GM19395 (cell line): ENCODE data around the gene CHCHD3.
"Not testable (repeated sequence)": the region's sequence is repeated elsewhere in the genome, so short reads cannot be mapped to it uniquely, and the experiment has no call there.

Source experiments
- ATAC-seq: cut with Tn5 transposase; IDR thresholded peaks from one replicate; pipeline ENCODE4 v1.9.1; 2021; ENCODE audit warnings: mild to moderate bottlenecking, moderate library complexity; ENCODE audit not compliant: unreplicated experiment

CHCHD3 gene

DNA sequence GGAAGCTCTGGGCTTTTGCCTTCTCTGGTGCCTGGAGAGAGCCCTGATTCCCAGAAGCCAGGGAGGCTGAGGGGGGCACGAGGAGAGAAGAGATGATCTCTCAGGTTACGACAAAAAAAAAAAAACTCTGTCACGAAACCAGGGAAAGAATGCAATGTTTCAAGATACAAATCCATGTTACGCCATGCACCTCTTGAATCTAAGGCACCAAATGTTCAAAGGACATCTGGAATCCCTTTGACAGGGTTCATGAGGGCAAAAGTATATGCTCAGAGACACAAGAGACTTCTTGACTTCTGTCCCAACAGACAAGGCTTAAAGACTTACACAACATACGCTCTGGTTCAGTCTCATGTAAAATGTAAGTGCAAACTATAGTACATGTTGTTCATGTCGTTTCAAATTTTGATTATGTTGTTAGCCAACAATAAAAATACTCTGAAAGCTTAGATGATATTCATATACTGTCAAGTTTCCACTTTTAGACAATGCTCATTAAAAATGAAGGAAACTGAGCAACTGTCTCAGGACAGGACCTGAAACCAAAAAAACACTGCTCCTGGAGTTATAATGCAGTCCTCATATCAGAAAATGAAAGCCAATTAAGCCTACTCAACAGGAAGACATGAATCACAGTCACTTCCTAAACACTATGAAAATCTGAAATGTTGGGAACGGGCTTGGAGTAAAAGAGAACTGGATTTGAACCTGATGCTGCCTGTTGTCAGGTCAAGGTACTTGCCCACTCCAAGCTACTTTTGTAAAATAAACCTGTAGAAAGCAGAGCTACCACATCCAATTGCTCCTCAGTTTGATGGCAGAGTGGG lies 72.3 kb downstream of the CHCHD3 start:
- no peak for ATAC-seq

DNA sequence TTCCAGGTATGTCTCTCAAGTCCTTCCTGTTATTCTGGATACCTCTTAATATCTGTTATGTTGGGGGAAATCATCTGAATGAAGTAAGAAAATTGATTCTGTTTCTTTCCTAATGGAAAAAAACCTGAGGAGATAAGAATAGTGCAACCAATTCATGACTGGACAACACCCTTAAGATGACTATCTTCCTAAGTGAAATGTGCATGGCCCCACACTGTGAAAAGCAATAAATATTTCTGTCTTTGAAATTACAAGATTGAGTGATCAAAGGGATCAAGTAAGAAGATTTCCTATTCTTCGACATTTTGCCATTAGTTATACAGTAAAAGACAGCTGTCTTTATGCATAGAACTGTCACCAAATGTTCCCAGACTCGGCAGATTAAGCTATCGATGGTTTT lies 73.9 kb downstream of the CHCHD3 start:
- no peak for ATAC-seq

DNA sequence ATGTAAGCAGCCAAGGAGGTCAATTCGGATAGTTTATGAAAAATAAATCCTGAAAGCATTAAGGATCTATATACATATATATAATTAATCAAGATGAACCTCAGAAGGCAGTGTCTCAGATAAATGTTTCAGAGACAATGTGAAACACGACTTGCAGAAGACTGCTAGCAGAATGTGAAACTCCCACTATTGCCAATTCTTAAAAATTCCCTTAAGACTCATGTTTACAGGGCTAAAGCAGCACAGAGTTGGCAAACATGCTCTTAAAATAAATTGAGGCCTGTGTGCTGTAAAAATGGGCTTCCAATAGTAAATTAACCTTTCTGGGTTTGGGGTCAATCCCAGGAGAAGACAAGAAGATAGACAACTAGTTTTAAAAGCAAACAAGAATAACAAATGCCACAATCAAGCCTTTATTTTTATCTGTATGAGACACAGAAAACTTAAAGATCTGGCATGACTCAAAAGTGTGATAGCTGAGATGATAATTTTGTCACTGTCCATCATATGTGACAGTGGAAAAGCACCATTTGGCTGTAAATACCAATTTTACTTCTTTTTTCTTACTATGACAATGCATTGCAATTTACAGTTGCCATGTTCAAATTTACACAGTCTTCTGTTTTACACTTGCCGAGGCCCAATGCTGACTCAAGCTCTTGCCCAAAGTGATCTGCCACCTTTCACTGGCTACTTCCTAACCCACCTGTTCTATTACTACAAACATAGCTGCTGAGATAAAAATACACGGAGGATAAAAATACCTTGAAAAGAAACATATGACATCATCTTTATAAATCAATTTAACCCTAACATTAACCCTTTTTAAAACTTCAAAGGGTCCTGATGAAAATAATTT lies 78.6 kb downstream of the CHCHD3 start:
- no peak for ATAC-seq

DNA sequence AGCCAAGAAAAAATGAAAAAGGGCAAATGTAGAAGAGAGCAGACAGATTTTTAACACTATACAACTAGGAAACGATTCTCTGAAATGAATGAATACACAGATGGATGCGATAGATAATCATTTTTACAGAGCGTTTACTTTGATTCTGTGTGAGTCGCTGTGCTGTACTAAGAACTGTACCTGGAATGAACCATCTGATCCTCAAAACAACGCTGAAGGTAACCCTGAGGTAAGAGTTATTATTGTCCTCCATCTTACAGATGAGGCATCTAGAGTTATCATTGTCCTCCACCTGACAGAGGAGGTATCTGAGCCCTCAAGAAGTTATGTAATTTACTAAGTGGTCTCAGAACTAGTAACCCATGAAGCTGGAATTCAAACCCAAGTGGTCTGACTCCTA lies 80.2 kb downstream of the CHCHD3 start:
- no peak for ATAC-seq

DNA sequence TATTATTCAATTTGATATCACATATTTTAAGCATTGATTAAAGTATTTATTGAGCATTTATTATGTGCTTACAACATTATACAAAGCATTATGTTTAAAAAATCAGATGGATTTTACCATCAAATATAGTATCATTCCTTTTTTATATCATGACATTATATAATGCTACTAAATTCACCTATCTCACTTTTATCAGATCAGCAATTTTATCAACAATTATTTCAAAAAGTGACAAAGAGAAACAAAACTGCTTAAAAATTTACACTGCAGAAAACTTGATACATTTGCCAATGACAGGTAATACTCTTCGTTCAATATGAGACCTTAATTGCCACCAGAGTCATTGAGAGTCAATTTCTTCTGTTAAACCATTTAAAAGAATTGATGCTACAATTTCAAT lies 82.0 kb downstream of the CHCHD3 start:
- no peak for ATAC-seq

DNA sequence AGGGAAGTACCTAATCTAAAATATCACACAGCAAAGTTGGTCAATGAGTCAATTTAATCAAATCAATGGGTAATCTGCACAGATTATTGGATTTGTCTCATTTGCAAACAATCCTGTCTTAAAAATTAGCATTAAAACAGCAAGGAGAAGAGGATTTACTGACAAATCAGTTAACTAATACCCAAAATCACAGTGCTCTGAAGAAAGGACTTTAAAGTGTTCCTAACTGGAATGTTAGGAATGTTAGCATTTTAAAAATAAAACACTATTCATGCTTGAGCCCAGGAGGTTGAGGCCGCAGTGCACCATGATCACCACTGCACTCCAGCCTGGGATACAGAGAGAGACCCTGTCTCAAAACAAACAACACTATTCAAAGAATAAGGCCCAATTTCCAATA lies 83.1 kb downstream of the CHCHD3 start:
- no peak for ATAC-seq

DNA sequence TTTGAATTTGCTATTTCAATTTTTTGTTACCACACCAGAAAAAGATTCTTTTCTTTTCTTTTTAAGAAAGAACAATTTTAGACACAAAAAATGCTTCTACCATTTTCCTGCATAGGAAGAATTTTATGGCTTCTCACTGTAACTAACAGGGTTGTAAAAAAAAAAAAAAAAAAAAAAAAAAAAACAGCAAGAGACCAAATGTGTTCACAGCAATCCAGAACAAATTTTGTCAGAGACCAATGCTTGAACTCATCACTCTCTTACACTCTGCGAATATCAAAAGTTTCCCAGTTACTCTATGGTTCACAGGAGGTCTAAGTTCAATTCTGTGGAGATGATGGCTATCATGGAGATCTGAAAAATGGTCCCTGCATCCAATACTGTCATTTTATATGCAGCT lies 84.4 kb downstream of the CHCHD3 start:
- no peak for ATAC-seq

DNA sequence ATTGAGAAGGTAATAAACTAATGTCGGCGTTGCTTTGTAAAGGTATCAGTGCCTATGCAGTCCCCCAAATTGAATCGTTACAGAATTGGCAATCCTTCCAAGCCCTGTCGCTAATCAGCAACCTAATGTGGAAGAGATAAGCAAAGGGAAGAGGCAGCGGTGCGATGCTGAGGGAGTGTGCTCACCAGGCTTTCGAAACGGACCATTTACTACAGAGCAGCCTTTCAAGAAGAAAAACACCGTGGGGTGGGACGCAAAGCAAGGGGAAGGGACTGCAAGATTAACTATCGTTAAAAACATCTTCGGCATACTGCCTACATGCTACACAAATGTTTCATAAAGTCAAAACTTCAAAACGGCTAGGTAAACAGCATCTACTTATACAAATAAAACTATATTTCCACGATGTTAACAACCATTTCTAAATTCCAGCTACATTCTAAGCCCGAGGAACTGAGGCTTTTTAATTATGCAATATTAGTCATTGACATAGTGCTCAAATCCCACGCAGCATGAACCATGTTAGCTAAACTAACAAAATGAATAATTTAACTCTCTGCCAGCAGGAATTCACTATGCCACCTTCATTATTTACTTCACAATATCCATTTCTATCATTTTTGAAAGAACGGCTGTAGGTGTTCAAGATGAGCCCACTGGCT lies 85.2 kb downstream of the CHCHD3 start:
- no peak for ATAC-seq

DNA sequence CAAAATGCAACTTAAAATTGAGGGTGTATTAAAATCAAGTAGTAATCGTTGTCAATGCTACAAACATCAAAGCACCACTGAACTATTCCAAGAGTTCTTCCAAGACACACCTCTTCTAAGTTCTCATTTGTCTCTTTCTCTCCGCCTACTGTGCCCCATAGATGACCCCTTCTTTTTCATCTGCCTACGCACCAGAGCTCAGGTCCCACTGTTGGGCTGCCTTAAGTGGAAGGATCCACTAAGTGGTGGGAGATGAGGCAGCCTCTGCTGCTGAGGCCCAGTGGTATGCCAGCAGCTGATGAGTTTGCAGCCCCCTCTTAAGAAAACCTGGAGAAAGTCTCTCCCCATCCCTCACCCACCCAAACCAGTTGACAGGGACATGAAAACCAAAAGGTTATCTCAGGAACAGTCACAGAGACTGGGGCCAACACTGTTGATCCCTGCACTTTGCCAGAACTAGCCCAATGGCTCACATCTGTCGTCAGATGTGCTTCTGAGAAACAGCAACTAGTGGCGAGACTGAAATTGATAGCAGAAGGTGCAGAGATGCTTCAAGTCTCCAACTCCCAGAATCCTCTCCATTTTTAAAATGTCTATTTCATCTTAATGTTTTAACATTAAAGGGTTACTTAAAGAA lies 88.4 kb downstream of the CHCHD3 start:
- no peak for ATAC-seq

DNA sequence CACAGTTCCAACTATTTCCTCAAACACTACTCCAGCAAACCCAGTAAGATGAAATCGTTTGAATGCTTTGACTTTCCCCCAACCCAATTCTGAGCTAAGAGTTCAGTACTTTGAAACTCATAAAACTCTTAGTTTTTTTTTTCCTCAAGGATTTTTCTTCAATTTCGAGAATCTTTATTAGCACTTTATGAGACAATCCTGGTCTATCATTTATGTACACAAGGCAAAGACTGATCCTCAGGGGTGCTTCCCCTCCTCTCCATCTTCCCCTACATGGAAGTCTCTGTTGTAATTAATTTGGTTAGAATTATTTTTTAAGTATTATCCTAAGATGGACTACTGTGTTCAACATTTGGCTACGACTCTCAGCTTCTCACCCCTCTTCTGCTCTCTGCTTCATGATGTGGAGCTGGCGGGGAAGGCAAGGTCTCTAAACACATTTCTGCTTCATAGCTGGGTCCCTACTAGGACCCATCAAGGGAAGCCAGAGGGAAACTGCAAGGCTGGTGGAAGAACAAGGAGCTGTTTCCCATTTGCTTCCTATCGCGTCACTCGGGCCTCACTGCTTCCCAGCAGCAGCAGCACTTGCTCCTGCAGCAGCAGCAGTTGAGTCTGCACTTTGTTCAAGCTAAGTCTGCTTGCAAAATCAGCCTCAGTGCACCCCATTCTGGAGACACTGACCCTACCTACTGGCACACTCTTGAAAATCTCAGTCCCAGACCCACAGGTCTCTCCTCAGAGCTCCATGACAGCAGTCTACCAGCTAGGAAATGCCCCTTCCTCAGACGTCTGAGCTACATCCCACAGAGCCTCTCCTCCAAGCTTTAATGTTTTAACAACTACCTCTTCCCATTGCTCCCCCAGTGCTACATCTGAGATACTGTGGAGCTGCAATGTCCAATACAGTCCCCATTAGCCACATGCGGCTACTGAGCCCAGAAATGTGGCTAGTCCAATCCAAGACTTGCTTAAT lies 90.0 kb downstream of the CHCHD3 start:
- ATAC-seq, result no peak

DNA sequence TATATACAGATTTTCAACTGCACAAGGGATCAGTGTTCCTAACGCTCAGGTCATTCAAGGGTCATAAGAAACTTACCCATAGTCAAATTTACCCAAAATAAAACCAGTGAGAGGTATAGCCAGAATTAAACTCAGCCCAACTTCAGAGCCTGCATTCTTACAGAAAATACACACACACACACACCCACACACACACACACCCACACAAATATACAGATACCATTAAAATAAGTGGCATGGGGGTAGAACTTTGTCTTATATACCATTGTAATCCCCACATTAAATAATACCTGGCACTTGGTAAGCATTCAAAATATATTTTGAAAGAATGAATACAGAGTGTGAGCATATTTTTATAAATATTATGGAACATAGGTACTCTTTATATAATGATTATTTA lies 93.8 kb downstream of the CHCHD3 start:
- ATAC-seq, result no peak

DNA sequence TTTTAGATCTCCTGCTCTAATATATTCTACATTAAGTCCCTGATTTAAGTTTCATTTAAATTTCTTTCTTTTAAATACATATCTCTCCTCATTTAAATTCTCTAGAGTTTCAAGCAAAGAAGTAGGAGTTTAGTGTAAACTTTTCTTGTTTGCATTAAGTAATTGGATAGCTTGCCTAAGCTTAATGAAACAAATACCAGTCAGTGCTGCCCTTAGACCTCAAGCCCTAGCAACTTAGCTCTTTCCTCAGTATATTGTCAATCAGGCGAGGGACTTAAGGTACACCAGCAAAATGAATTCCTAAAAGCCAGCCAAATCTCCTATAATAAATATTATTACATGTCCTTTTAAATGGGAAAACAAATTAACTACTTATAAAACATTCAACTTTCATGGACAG lies 101.5 kb downstream of the CHCHD3 start:
- no peak for ATAC-seq

DNA sequence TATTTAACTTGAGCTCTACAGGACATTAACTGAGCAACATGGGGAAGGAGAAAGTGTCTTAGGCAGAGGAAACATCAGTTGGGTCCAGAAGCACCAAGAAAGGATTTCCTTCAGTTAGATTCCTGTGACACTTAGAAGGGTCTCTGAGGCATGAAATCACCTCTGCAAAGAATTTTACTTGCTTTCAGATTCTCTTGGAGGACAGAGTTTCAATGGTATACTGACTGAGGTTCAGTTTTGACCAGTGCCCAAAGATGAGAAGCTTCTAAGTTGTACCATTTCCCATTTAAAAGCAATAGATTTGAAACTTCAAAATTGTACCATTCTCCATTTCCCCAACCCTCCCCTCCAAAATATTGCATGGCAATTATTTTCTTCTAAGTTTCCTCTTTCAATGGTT lies 102.4 kb downstream of the CHCHD3 start:
- ATAC-seq, result peak; percentile 65

DNA sequence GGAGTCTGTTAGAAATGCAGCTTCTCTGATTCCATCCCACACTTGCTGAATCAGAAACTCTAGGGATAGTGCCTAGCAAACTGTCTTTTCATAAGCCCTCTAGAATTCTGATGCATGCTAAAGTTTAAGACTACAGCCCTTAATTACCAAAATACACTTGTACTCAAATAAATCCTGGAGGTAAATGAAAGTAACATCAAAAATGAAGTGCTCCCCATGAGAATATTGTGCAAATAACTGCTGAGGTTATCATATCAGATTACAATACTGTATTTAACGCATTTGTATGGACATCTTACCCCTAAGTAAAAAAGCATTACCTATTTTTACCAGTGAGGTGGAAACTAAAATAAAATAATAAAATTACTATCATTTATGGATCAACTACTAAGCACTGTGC lies 104.7 kb downstream of the CHCHD3 start:
- no peak for ATAC-seq

DNA sequence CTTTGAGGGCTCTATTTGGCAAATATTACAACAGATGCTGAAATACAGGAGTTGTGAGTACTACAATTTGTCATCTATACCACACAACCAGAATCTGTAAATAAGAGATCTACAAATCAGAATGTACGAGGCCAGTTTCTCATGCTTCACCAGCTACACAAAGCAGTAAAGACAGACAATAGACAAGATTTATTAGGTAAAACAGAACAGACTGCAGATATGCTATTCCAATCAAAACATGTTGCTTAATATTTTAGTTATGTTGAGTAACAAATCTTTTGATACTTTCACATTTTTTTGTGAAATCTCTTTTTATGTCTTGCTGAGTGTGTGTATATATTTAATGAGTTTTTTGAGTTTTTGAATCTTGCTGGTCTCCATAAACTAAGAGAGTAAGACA lies 109.1 kb downstream of the CHCHD3 start:
- ATAC-seq, result no peak

DNA sequence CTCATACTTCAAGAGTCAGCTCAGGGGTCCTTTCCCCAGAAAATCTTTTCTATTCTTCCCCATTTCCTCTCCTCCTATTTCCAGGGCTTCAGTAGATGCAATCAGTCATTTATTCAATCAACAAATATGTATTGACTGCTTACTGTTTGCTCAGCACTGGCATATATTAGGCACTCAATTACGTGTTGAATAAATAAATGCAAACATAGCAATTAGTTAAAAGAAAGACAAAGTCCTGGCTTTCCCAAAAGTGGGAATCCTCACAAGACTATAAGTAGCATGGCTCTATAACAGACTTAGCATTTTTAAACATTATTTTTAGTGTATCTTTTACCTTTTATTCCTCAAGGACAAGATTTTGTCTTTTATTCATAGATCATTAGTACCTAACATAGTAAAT lies 111.6 kb downstream of the CHCHD3 start:
- ATAC-seq, result no peak

DNA sequence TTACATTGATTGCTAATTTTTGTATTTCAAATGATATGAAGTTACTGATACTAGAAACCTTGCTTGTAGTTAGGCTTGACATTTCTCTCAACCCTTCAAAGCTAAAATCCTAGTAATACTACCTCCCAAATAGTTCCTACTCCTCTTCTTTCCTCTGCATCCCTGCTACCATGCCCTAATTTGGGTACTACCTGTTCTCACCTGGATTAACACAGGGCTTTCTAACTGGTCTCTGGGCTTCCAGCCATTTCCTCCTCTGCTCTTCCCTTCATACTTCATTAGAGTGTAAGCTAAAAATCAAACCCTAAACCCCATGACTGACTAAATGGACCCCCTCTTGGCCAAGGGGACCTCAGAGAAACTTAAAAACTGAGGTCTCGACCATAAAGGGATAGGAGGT lies 112.4 kb downstream of the CHCHD3 start:
- no peak for ATAC-seq

DNA sequence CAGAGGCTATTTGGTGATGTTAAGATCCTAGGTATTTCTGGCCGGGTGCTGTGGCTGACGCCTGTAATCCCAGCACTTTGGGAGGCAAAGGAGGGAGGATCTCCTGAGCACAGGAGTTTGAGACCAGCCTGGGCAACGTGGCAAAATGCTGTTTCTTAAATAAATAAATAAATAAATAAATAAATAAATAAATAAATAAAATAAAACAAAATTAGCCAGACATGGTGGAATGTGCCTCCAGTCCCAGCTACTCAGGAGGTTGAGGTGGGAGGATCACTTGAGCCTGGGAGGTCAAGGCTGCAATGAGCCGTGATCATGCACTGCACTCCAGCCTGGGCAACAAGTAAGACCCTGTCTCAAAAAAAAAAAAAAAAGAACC lies 114.4 kb downstream of the CHCHD3 start:
- ATAC-seq, result not testable (repeated sequence)

DNA sequence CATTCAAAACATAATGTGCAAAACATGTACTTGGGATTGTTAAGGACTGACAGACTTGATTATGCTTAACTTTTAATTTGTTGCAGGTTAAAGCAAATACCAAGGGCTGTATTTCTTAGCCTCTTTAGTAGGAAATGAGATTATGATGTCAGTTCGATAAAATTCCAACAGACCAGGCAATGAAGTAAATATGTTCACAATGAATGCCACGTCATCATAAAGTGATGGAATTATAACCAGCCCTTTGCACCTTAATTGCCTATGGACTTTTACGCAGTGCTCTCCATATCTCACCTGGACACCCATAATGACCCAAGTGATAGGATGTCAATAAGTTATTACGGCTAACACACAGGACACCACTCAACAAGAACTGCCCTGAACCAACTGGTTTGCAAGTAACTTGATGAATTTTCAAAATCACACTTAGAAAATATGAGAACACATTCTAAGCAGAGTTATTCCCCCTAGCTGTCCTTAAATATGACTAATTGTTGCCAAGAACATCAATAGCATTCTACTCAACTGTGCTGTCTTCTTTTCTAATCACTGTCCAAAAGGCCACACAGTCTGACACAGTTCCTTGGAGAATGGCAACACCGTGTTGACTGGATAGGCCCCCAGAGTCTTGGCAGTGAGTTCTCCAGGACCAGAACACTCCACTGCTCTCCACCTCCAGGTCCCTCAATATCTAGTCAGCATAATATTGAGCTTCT lies 115.0 kb downstream of the CHCHD3 start:
- ATAC-seq, result no peak
